GM19463 (cell line): ENCODE measurements around the gene TREML1.

Experiments
- ATAC-seq: cut with Tn5 transposase; IDR thresholded peaks from one replicate; pipeline ENCODE4 v1.9.1; 2021; ENCODE audit warnings: mild to moderate bottlenecking, moderate library complexity; ENCODE audit not compliant: unreplicated experiment

Gene TREML1

DNA sequence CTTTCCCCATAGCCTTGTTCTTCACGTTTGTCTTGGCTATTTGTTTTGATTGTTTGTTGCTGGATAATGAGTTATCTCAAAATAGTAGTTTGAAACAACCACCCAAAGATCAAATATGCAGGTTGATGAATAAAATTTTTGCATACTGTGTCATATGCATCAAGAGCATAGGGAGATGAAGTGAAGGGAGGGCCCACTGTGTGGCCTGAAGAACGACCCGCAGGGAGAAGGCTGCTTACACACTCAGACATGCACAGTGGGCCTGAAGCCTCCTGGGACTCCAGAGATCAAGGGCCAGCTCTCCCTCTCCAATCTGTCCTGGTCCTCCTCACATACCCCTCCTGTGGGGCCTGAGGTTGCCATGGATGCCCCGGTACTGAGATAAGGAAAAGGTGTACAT is 25.0 kb upstream of the TREML1 start:
- no peak for ATAC-seq

DNA sequence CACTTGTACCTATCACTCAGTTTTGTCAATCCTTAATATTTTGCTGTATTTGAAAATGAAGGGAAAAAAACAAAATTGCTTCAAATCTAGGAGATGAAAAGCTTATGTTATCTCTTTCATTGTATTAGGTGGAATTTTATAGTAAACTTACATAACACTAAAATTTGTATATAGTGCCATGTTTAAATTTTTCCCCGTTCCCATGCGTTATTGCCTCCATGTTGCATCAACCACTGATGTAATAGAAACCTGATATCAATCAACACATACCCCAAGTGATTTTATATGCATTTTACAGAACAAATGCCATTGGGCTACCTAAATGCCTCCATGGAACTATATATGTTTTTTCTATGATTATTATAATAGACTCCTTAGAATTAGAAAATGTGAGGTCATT is 23.5 kb upstream of the TREML1 start:
- no peak for ATAC-seq

DNA sequence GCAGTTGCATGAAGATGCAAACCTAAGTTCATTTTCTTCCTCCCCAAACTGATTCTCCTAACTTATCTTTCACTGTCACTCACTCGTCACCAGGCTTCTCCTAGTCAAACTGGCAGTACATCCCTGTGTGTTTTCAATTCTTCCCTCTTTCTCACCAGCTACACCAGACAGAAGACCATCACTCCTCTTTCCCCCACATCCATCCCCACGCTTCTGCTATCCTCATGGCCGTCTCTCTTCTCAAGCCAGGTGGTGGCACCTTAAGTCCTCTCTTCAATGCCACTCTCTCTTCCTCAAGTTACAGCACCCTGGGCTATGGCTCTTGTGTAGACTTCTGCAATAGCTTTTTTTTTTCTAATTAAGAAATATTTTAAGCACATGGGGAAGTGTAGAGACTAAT is 23.1 kb upstream of the TREML1 start:
- no peak for ATAC-seq

DNA sequence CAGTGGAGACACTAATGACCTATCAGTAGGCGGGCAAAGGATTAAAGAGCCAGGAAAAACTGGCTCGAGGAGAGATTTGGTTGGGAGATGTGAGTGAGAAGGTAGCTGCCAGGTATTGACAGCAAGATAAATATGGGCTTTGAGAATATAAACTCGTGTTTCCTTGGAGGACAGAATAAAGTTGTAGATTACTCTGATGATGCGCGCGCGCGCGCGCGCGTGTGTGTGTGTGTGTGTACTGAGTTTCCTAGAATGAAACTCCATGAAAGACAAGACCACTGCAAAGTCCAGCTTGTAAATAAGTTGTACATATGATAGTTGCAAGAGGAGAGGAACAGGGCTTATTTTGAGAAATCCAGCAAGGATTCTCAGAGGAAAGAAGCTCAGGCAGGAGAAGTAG is 22.0 kb upstream of the TREML1 start:
- no peak for ATAC-seq

DNA sequence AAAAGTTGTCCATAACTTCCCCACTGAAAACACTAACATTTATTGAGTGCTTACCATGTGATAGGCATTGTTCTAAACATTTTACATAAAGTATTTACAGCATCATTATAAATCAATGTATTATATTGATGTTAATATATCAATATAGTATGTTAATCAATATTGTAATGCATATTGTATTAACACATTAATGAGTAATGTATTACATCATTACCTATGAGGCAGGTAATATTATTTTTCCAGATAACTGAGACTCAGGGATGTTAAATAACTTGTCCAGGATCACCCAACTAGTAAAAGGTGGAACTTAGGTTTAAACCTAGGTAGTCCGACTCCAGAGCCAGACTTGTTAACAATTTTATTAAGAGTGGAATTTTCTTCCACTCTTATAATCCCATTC is 20.9 kb upstream of the TREML1 start:
- no peak for ATAC-seq

DNA sequence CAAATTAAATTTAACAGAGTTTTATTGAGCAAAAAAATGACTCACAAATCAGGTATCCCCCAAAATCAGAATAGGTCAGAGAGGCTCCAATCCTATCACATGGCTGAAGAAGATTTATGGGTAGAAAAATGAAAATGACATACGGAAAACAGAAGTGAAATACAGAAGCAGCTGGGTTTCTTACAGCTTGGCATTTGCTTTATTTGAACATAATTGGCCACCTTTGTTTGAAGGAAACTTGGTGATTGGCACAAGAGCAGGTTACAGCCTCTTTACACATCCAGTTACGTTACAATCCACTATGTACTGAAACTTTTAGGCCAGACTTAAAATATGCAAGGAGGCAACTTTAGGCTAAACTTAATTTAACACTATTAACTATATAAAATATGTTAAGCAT is 20.5 kb upstream of the TREML1 start:
- no peak for ATAC-seq

DNA sequence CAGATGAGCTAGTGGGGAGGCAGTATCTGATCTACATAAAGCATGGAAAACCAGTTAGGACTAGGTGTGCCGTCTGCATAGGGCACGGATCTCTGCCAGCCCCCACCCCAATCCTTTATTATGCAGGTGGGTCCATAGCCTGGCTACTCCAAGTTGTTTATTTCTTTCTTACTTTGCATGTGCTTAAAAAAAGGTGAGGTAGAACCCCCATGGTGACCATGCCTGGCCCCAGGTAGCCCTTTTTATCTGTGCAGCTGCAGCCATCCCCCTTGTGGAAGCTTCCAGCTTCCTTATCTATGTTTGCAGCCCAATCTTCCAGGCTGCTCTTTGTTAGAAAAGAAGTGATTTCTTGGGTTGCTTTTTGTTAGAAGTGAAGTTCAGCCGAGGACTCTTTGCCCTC is 17.8 kb upstream of the TREML1 start:
- no peak for ATAC-seq

DNA sequence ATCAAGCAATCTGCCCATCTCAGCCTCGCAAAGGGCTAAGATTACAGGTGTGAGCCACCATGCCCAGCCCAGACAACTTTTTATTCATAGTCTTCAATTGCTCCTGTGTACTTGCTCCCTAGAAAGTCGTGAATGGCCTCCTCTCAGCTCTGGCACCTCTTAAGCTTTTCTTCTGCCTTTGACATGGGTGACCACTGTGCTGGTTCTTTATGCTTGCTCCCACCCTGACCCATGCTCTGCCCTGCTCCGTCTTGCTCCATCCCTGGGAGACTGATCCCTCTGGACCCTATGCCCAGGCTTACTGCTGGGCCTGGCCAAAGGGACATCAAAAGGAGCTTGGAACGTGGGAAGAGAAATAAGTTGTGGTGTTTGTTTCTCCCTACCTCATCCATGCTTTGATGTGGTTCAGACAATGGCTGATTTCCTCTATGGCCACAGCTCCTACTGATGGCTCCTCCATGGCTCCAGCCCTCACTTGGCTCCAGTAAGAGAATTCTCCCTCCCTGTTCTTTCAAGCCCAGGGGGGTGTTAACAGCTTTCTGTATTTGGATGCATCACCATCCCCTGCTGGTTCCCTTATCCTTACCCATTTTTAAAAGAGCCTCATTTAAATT is 16.5 kb upstream of the TREML1 start:
- ATAC-seq, result no peak

DNA sequence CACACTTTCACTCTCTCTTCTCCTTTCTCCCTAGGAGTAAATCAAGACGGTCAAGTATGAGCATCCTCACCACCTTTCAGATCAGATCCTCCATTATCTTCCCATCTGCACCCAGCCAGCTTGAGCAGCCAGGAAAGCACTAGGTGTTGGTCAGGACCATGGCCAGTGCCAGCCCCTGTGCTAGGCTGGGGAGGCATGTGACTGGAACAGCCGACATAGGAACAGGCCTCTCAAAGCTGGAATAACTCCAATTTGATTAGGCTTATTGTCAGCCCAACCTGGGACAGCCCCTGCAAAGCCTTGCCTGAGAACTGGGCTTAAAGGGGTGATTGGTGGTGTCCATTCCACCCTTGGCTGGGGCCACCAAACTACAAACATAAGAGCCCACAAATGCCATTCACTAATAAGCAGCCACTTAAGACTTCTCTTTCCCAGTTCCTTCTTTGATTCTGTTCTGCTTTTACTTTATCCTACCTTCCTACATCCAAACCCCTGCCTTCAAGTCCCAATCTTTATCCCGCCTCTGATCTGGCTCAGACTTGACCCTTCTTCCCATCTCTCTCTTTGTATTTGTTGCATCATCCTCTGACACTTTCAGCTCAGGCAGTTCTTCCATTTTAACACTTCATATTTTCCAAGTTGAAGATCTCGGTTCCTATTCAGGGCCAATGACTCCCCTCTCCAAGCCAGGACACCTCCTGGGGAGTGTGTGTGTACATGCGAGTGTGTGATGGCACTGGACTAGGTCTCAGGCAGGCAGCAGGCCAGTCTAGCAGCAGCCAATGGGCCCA is 13.2 kb upstream of the TREML1 start:
- no peak for ATAC-seq

DNA sequence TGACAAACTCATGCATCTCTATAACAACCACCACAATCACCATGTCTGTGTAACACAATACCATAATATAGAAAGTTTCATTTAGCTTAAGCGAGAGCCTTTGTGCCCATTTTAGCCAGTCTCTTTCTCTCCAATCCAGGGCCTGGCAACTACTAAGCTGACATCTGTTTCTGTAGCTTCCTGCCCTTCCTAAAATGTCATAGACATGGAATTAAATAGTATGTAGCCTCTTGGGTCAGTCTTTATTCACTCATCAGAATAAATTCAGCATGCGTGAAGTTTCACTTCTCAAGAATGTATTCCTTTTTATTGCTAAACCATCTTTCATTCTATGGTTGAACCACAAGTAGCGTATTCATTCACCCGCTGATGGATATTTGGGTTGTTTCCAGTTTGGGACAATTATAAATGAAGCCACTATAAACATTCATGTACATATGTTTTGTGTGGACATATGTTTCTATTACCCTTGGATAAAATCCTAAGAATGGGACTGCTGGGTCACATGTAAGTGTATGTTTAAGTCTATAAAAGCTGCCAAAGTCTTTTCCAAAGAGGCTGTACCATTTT is 10.5 kb upstream of the TREML1 start:
- ATAC-seq, result no peak

DNA sequence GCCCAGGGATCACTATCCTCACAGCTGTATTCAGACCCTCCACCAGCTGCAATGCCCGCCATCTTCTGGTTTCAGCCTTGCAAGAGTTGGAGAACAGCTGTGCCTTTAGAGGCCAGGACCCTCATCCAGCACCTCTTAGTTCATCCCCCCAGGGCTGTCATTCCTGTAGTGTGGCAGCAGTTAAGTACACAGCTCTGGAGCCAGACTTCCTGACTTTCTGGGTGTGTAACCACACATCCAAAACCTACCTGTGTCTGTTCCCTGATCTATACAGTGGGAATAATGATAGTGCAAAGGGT is 9.2 kb upstream of the TREML1 start:
- ATAC-seq, result no peak

DNA sequence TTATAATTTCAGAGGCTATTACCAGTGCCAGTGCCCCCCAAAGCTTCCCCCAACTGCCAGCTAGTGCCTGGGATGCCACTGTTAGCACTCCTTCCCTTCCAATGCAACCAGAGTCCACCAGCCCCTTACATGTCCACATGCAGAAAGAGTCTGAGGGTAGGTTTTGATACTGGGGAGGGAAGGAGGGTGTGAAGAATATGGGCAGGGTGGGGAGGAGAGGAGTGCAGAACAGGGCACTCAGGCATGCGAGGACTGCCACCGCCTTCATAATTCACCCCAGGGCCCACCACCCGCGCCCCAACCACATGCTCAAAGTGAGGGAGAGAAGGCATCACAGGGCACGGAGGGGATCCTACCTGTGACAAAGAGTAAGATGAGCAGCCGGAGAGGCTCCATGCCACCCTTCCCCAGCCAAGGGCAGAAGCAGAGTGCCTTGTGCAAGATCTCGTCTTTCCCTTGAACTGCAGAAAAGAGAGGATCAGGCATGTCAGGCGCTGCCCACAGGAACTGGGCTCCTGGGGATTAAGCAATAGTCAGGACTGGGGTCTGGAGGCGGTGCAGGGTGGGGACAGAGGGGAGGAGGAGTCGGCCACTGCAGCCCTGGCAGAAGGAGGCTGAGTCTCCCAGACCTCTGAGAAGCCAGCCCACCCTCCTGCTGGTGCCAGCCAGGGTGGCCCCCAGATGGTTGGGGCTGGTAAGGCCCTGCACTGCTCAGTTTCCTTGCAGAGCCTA is 8.7 kb upstream of the TREML1 start, which contains the start of gene TREM2:
TREM2 (minus strand) TSS at position 430 of the 732 bp plus-strand sequence; CDS start at position 396, 34 bp downstream.
- ATAC-seq, result no peak

DNA sequence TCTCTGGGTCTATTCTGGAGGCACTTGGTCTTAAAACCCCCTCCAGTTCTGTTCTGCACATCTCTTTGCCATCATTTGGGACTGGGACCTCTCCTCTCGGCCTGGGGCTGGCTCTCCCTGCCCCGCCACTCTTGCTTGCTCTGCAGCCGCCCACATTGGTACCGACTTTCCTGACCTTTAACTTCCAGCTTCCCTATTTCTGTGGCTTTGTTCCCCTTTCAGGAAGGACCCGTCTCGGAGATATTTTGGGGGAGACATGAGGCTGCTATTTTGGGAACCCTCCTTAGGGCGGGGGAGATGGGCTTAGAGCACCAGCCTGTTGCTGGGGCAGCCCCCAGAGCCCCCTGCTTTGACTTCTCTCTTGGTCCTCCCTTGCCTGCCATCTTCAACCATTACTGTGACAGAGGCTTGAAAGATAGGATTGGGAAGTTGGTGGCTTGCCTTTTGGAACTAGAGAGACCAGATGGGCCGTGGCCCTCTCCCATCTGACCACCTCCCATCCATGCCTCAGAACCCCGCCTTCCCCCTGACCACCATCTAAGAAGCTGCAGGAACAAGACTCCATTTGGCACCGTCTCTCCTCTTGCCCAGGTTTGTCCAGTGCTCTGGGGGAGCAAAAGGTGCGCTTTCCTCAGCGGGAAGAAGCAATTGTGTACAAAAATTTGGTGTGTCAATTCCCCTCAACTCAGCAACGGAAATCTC is 7.9 kb upstream of the TREML1 start:
- no peak for ATAC-seq

DNA sequence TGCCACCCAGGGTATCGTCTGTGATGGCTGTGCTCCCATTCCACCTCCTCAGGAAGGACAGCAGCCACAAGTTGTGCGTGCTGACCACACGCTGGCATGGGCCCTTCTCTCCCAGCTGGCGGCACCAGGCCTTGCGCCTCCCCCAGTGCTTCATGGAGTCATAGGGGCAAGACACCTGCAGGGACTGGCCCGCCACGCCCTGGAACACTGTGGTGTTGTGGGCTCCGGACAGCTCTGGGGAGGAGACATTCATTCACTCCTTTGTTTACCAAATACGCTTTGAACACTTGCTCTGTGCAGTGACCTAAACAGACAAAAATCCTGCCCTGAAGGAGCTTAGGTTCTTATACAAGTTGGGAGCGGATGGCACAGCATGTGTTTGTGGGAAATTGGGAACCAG is 7.2 kb upstream of the TREML1 start:
- no peak for ATAC-seq

DNA sequence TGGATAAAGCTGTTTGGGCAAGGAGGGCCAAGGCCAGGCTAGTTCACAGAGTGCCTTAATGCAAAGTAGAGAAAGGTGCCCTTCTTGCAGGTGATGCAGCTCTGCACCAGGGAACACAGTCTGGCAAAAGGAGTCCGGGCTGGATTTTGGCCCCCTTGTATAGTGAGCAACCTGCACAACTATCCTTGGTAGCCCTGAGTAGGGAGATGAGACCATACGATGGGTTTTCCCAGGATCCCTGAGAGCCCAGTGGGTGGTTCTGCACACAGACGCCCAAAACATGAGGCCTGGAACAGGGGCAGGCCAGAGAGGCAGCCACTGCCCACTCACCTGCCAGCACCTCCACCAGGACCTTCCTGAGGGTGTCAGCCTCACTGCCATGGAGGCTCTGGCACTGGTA is 6.8 kb upstream of the TREML1 start:
- no peak for ATAC-seq

DNA sequence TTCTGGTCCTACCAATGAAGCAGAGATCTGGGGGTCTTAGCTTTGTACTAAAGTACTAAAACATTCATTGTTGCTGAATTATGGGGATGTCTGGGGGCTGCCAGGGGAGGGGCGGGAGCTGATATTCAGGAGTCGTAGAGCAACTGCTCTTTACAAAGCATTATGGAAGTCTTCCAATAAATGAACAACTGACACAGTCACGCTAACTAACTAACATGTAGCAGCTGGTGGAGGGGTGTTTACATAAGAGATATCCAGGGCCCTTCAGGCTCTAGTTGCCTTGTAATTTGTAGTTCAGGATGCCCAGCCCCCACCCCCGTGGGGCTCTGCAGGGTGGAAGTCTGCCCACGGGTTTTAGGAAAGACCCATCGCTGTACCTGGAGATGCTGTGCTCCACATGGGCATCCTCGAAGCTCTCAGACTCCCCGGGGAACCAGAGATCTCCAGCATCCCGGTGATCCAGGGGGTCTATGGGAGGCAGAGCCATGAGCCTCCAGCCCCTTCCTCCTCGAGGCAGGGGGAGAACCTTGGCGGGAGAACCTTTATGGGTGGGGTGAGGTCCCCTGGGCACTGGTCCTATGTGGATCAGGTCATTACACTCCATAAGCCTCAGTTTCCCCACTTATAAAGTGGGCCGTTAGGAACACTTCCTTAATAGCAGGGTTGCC is 5.4 kb upstream of the TREML1 start:
- no peak for ATAC-seq

DNA sequence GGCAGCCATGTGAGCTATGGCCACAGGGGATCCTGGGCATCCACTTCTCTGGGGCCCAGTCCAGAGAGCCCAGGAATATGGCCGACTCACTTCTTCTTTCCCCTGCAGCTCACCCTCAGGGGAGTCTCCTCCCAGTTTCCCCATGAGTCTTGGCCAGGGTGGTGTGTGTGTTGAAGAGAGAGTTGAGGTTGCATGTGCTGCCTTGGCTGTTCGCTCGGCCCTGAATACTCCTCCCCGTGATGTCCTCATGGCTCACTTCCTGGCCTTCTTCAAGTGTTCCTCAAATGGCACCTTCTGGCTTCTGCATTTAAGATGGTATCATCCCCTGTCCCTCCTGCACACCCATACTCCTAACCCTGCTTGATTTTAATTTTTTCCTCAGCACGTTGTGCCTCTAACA is 3.2 kb upstream of the TREML1 start:
- no peak for ATAC-seq

DNA sequence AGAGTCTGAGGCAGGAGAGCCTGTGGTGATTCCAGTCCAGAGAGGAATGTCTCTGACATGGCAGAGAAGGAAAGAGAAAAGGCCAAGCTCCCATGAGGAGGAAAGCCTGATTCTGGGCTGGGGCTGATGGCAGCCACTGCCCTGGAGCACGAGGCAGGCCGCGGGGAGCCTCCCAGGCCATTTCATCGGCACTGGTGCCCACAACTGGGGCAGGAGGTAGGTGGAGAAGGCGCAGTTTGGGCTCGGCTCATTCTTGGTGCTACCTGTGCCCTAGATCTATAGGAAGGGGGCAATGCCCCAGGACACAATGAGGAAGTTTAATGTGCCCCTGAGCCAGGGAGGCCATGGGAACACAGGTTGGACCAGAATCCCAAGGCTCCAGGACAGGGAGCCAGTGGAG is 2.6 kb upstream of the TREML1 start:
- ATAC-seq, result no peak

DNA sequence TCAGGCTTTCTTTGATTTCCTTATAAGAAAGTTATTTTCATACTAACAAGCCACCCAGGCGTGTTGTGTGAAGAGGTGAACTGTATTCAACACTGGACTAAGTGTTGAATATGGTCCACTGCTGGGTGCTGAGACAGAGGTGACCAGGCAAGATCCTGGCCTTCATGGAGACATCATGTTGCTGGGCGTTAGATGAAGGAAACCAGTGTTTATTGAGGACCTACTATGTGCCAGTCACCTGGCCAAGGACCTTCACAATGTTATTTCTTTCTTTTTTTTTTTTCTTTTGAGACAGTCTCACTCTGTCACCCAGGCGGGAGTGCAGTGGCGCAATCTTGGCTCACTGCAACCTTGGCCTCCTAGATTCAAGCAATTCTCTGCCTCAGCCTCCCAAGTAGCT is 1.9 kb upstream of the TREML1 start:
- ATAC-seq, result no peak

DNA sequence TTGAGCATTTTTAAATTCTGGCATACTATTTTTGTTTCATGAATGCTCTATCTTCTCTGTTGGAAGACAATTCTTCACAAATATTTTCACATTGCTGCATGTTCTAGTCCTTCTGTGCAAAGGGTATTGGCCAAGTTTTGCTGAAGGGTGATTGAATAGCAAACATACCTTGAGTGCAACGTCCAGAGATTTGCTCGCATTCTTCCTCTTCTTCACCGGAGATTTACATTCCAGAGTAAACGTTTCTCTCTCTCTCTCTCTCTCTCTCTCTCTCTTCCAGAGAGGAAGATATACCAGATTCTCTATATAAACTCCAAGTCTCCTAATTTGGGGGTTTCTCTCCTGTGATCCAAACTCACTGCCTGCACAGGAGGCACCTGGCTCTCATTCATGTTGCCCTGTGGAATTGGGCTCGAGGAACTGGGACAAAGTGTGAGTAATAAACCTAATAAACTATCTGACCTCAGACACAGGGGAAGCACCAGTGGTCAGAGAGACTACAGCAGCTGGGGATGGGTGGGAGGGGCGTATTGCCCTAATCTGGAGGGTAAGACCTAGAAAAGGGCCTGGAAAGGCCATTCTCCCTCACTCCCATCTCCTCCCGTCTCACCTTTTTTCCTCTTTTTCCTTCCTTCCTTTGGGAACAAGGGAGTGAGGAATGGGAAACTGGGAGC is 1.1 kb upstream of the TREML1 start:
- no peak for ATAC-seq
